Astrocyte (in vitro differentiated cells and primary cell): ENCODE results near the gene PLS1. TPM values are rescaled to one million over a fixed set of nuclear protein-coding genes. Genes with fewer than 3 reads are reported as not detected.

Experiments used
- DNase-seq: peaks from one replicate; pipeline ENCODE4 v3.0.0-alpha.2; 2010; ENCODE audit warnings: low read depth
- FAIRE-seq: peaks from 2 replicates; lab custom pipeline; 2011; peaks lifted over from hg19 to GRCh38; lab: Jason Lieb, UNC
- H2AFZ ChIP-seq: 2 replicates; pipeline ENCODE4 v1.6.0; 2012; ENCODE audit warnings: low read depth, low read length, inconsistent platforms
- H3K27ac ChIP-seq: 2 replicates; pipeline ENCODE4 v1.5.1; 2011; ENCODE audit warnings: low read depth, low read length, inconsistent platforms
- H3K27me3 ChIP-seq: 2 replicates; pipeline ENCODE4 v1.6.0; 2011; ENCODE audit warnings: low read length, inconsistent platforms; ENCODE audit not compliant: insufficient read depth
- H3K36me3 ChIP-seq: 2 replicates; pipeline ENCODE4 v1.5.1; 2011; ENCODE audit warnings: low read length, inconsistent platforms; ENCODE audit not compliant: insufficient read depth
- H3K4me1 ChIP-seq: 2 replicates; pipeline ENCODE4 v1.5.1; 2011; ENCODE audit warnings: low read length, inconsistent platforms; ENCODE audit not compliant: insufficient read depth
- H3K4me2 ChIP-seq: 2 replicates; pipeline ENCODE4 v1.6.0; 2012; ENCODE audit warnings: low read length, inconsistent platforms
- H3K4me3 ChIP-seq: 2 replicates; pipeline ENCODE4 v1.5.1; 2011; ENCODE audit warnings: low read depth, mild to moderate bottlenecking, low read length, inconsistent platforms; ENCODE audit not compliant: insufficient read depth
- H3K79me2 ChIP-seq: 2 replicates; pipeline ENCODE4 v1.6.0; 2012; ENCODE audit warnings: mild to moderate bottlenecking, low read length, inconsistent platforms; ENCODE audit not compliant: insufficient read depth
- H3K9ac ChIP-seq: 2 replicates; pipeline ENCODE4 v1.6.0; 2012; ENCODE audit warnings: mild to moderate bottlenecking, low read length, inconsistent platforms
- H3K9me3 ChIP-seq: 2 replicates; pipeline ENCODE4 v1.5.1; 2012; ENCODE audit warnings: low read depth, mild to moderate bottlenecking, low read length, inconsistent platforms; ENCODE audit not compliant: insufficient read depth
- H4K20me1 ChIP-seq: 2 replicates; pipeline ENCODE4 v1.6.0; 2012; ENCODE audit warnings: low read length, inconsistent platforms; ENCODE audit not compliant: insufficient read depth
- H3K27ac Mint-ChIP-seq: one replicate; pipeline ENCODE4 v1.8.0; 2021; ENCODE audit warnings: mild to moderate bottlenecking, mixed read lengths; ENCODE audit not compliant: unreplicated experiment
- H3K27me3 Mint-ChIP-seq: one replicate; pipeline ENCODE4 v1.8.0; 2021; ENCODE audit warnings: low read depth, mixed read lengths; ENCODE audit not compliant: unreplicated experiment
- H3K36me3 Mint-ChIP-seq: one replicate; pipeline ENCODE4 v1.8.0; 2021; ENCODE audit warnings: low read depth, mixed read lengths; ENCODE audit not compliant: unreplicated experiment
- H3K4me1 Mint-ChIP-seq: one replicate; pipeline ENCODE4 v1.8.0; 2021; ENCODE audit warnings: low read depth, mixed read lengths; ENCODE audit not compliant: unreplicated experiment
- H3K4me3 Mint-ChIP-seq: one replicate; pipeline ENCODE4 v1.8.0; 2021; ENCODE audit warnings: mild to moderate bottlenecking, moderate library complexity, mixed read lengths; ENCODE audit not compliant: unreplicated experiment
- H3K9me3 Mint-ChIP-seq: one replicate; pipeline ENCODE4 v1.8.0; 2021; ENCODE audit warnings: mild to moderate bottlenecking, mixed read lengths; ENCODE audit not compliant: unreplicated experiment
- CTCF ChIP-seq: IDR thresholded peaks from 2 replicates; pipeline ENCODE4 v1.5.1; 2011; ENCODE audit warnings: low read depth, mild to moderate bottlenecking, inconsistent platforms, low read length, moderate library complexity; ENCODE audit not compliant: insufficient read depth
- EZH2 ChIP-seq: IDR thresholded peaks from 2 replicates; pipeline ENCODE4 v1.6.1; 2012; ENCODE audit warnings: mild to moderate bottlenecking, low read length, inconsistent platforms; ENCODE audit not compliant: insufficient read depth
- total RNA-seq: library from RNA; stranded (reverse); gene quantifications from 2 replicates; pipeline ENCODE4 v1.2.1, GENCODE V29; 2021

The PLS1 gene
- total RNA-seq, 1 donor from 2014 or later, result 7.8 TPM

GRCh38 chr3:142574665-142575064, 21.5 kb upstream of the PLS1 start:
- no peak for FAIRE-seq

GRCh38 chr3:142576792-142577191, 19.4 kb upstream of the PLS1 start:
- FAIRE-seq, result no peak
- Histone ChIP-seq H3K36me3 (peaks cover 3% of the 10 kb centered on the region), H3K4me2 (peak overlapping the region; percentile 94), H3K27me3 (peaks cover 5% of the 10 kb centered on the region), H3K27ac (no peak overlapping the region), H3K79me2 (peaks cover 62% of the 10 kb centered on the region), H3K9me3 (no peaks in the 10 kb centered on the region), H3K9ac (no peak overlapping the region), H4K20me1 (peaks cover 12% of the 10 kb centered on the region), H3K4me1 (peaks cover 11% of the 10 kb centered on the region), H2AFZ (no peak overlapping the region), H3K4me3 (no peak overlapping the region)
- no peaks in the 10 kb centered on the region for H3K36me3 Mint-ChIP-seq
- no peak for DNase-seq
- no peaks in the 10 kb centered on the region for H3K27me3 Mint-ChIP-seq
- H3K4me3 Mint-ChIP-seq, result peak overlapping the region; percentile 100
- no peak for TF ChIP-seq CTCF
- no peak for TF ChIP-seq EZH2
- H3K9me3 Mint-ChIP-seq, result no peaks in the 10 kb centered on the region
- peaks cover 16% of the 10 kb centered on the region for H3K4me1 Mint-ChIP-seq
- H3K27ac Mint-ChIP-seq, result no peak overlapping the region

More at GRCh38 chr3:142574665-142575064, 21.5 kb upstream of the PLS1 start:
- Histone ChIP-seq H3K4me1 (peaks cover 11% of the 10 kb centered on the region), H3K27me3 (no peaks in the 10 kb centered on the region), H4K20me1 (peaks cover 12% of the 10 kb centered on the region), H3K9me3 (no peaks in the 10 kb centered on the region), H3K9ac (no peak overlapping the region), H3K4me3 (no peak overlapping the region), H2AFZ (no peak overlapping the region), H3K79me2 (peaks cover 72% of the 10 kb centered on the region), H3K27ac (no peak overlapping the region), H3K36me3 (peaks cover 4% of the 10 kb centered on the region), H3K4me2 (no peak overlapping the region)
- H3K36me3 Mint-ChIP-seq, result no peaks in the 10 kb centered on the region
- DNase-seq, result no peak
- H3K9me3 Mint-ChIP-seq, result no peaks in the 10 kb centered on the region
- H3K27ac Mint-ChIP-seq, result no peak overlapping the region
- no peak overlapping the region for H3K4me3 Mint-ChIP-seq
- H3K27me3 Mint-ChIP-seq, result no peaks in the 10 kb centered on the region
- TF ChIP-seq EZH2 (no peak), CTCF (no peak)
- H3K4me1 Mint-ChIP-seq, result peaks cover 16% of the 10 kb centered on the region

- peak overlapping the region; percentile 90 for H3K4me3 ChIP-seq
- Mint-ChIP-seq H3K27me3 (no peaks in the 10 kb centered on the region), H3K27ac (peak overlapping the region; percentile 98), H3K36me3 (no peaks in the 10 kb centered on the region), H3K4me1 (peaks cover 16% of the 10 kb centered on the region), H3K4me3 (peak overlapping the region; percentile 100), H3K9me3 (no peaks in the 10 kb centered on the region)
- H3K27me3 ChIP-seq, result peaks cover 5% of the 10 kb centered on the region
- DNase-seq, result peak; percentile 37
- TF ChIP-seq CTCF (no peak), EZH2 (no peak)
- H3K27ac ChIP-seq, result peak overlapping the region; percentile 90
- H3K9ac ChIP-seq, result peak overlapping the region; percentile 94
- H3K4me1 ChIP-seq, result peaks cover 11% of the 10 kb centered on the region
- peaks cover 56% of the 10 kb centered on the region for H3K79me2 ChIP-seq
- peak overlapping the region; percentile 89 for H2AFZ ChIP-seq
- H3K4me2 ChIP-seq, result peak overlapping the region; percentile 94
- FAIRE-seq, result no peak
- H4K20me1 ChIP-seq, result peaks cover 12% of the 10 kb centered on the region
- H3K9me3 ChIP-seq, result no peaks in the 10 kb centered on the region
- peaks cover 3% of the 10 kb centered on the region for H3K36me3 ChIP-seq
Measured at GRCh38 chr3:142577696-142578328, 18.4 kb upstream of the PLS1 start.
